K562 (cell line): ENCODE results near the gene USP43.

Experiments used
- CHD2 ChIP-seq: IDR thresholded peaks from 2 replicates; pipeline ENCODE4 v1.6.1; 2011; ENCODE audit warnings: low read depth, low read length
- EP400 ChIP-seq: fragments of 450-650 bp; IDR thresholded peaks from 2 replicates; pipeline ENCODE4 v1.6.1; 2017; ENCODE audit warnings: antibody characterized with exemption, mild to moderate bottlenecking, moderate library complexity
- FOS ChIP-seq: IDR thresholded peaks from 3 replicates; pipeline ENCODE4 v1.6.1; 2011; ENCODE audit not compliant: insufficient read length; ENCODE audit errors: extremely low read depth
- ZFP30 ChIP-seq: fragments of 250-450 bp; sonication (Bioruptor Pico); IDR thresholded peaks from 2 replicates; pipeline ENCODE4 v1.8.0; 2022; ENCODE audit warnings: moderate library complexity, mild to moderate bottlenecking, inconsistent platforms, borderline replicate concordance
- TF ChIP-seq, protein P1 (sequence below): IDR thresholded peaks from 3 replicates; pipeline ENCODE4 v1.6.1; 2011; ENCODE audit warnings: borderline replicate concordance, mild to moderate bottlenecking; ENCODE audit not compliant: insufficient read length, insufficient read depth
- TF ChIP-seq, protein P2 (sequence below), 3 experiments: IDR thresholded peaks in 2 of 3; conservative IDR thresholded peaks in 1 of 3; 2 replicates each; pipeline ENCODE4 v1.5.1; 2011 to 2012; ENCODE audit warnings: low read length in 3 of 3, mild to moderate bottlenecking in 3 of 3, control low read depth in 2 of 3, improper control_type of control experiment in 1 of 3, inconsistent platforms in 1 of 3, low read depth in 1 of 3, mixed read lengths in 1 of 3, moderate library complexity in 1 of 3; ENCODE audit not compliant: insufficient read depth in 2 of 3
- TF ChIP-seq, protein P3 (sequence below): sonication (generic); formaldehyde crosslinking; IDR thresholded peaks from 2 replicates; pipeline ENCODE4 v1.8.0; 2022; ENCODE audit warnings: missing genetic modification reagents, mild to moderate bottlenecking, borderline replicate concordance

DNA sequence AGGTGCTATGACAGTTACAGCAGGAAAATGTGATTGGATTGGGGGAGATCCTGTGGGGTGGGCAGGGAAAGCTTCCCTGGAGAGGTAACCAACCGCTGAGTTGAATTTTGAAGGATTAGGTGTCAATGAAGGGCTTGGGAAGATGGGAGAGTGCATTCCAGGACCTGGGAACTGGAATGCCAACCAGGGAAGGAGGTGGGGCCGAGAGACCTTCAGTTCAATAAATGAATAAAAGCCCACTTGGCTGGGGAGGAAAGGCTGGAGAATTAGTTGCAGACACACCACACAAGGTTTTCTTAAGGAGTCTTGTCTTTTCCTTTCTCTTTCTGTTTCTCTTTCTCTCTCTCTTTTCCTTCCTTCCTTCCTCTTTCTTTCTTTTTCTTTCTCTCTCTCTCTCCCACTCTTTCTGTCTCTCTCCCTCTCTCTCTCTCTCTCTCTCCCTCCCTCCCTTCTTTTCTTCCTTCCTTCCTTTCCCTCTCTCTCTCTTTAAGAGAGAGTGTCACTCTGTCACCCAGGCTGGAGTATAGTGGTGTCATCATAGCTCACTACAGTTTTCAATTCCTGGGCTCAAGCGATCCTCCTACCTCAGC, 3.3 kb downstream of the USP43 start:
- TF ChIP-seq, protein P1, sequence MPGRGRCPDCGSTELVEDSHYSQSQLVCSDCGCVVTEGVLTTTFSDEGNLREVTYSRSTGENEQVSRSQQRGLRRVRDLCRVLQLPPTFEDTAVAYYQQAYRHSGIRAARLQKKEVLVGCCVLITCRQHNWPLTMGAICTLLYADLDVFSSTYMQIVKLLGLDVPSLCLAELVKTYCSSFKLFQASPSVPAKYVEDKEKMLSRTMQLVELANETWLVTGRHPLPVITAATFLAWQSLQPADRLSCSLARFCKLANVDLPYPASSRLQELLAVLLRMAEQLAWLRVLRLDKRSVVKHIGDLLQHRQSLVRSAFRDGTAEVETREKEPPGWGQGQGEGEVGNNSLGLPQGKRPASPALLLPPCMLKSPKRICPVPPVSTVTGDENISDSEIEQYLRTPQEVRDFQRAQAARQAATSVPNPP: no peak
- no peak for TF ChIP-seq FOS
- TF ChIP-seq, protein P2, sequence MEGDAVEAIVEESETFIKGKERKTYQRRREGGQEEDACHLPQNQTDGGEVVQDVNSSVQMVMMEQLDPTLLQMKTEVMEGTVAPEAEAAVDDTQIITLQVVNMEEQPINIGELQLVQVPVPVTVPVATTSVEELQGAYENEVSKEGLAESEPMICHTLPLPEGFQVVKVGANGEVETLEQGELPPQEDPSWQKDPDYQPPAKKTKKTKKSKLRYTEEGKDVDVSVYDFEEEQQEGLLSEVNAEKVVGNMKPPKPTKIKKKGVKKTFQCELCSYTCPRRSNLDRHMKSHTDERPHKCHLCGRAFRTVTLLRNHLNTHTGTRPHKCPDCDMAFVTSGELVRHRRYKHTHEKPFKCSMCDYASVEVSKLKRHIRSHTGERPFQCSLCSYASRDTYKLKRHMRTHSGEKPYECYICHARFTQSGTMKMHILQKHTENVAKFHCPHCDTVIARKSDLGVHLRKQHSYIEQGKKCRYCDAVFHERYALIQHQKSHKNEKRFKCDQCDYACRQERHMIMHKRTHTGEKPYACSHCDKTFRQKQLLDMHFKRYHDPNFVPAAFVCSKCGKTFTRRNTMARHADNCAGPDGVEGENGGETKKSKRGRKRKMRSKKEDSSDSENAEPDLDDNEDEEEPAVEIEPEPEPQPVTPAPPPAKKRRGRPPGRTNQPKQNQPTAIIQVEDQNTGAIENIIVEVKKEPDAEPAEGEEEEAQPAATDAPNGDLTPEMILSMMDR (IDR thresholded peaks at IDR 0.05 in 2 of 3, conservative IDR thresholded peaks at IDR 0.05 in 1 of 3; ENCODE audit: insufficient read depth in 2 of 3, low read depth in 1 of 3, low read length in 3 of 3): no peak
- no peak for TF ChIP-seq ZFP30 (CRISPR knock-in tag)
- TF ChIP-seq, protein P3, sequence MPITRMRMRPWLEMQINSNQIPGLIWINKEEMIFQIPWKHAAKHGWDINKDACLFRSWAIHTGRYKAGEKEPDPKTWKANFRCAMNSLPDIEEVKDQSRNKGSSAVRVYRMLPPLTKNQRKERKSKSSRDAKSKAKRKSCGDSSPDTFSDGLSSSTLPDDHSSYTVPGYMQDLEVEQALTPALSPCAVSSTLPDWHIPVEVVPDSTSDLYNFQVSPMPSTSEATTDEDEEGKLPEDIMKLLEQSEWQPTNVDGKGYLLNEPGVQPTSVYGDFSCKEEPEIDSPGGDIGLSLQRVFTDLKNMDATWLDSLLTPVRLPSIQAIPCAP: no peak
- no peak for TF ChIP-seq EP400
- TF ChIP-seq CHD2: no peak
